NCI-H748 (cell line): ENCODE results near the gene PRDM10.
"Not testable (repeated sequence)": the region's sequence is repeated elsewhere in the genome, so short reads cannot be mapped to it uniquely, and the experiment has no call there.

Experiments
- DNase-seq: peaks from one replicate; lab custom pipeline; 2025; ENCODE audit not compliant: unreplicated experiment; lab: John Stamatoyannopoulos, UW

PRDM10 gene

GRCh38 chr11:129910360-129910759 lies 92.3 kb downstream of the PRDM10 start:
- DNase-seq = no peak

GRCh38 chr11:129905402-129905801 lies 97.2 kb downstream of the PRDM10 start:
- no peak for DNase-seq

DNA sequence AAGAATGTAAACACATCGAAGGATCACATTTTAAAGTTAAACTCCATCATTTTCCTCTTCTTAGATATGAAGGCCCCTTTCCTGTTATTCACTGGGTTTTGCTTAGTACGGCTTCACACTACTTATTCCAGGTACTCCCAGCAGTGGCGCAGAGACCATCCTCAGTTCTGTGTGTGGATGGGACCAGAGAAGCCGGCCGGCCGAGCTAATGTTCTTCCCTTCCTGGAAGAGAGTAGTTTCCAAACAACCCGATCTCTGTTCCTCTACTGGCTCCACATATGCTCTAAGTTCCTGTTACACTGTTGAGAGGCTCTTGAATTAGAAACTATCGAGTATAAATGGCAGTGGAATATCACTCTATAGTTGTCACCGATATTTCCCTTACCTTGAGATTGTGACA lies 106.6 kb downstream of the PRDM10 start:
- DNase-seq = no peak

GRCh38 chr11:129895126-129896041 lies 107.3 kb downstream of the PRDM10 start, which contains the start of gene NFRKB:
NFRKB (minus strand) TSS chr11:129895578; CDS start chr11:129892849, 2,729 bp downstream.
- peak; percentile 75 for DNase-seq

- DNase-seq = no peak
These were observed 108.1 kb downstream of the PRDM10 start for GRCh38 chr11:129894278-129895125.

DNA sequence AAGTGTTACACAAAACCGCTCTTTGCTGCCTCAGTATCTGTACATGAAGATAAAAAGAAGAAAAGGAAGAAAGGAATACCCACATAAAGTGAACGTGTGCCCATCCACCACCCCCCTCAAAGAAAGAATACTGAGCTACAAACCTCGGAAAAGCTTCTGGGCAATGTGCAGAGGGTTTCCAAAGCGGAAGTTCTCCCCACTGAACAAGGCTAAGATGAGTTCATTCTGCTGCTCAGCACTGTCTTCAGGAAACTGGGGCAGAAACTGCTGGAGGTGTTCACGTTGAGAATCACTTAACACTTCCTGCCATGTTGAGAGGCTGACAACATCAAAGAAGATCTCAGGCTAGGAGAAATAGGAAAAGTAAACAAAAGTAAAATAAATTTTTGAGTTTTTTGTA lies 114.2 kb downstream of the PRDM10 start:
- DNase-seq = no peak

DNA sequence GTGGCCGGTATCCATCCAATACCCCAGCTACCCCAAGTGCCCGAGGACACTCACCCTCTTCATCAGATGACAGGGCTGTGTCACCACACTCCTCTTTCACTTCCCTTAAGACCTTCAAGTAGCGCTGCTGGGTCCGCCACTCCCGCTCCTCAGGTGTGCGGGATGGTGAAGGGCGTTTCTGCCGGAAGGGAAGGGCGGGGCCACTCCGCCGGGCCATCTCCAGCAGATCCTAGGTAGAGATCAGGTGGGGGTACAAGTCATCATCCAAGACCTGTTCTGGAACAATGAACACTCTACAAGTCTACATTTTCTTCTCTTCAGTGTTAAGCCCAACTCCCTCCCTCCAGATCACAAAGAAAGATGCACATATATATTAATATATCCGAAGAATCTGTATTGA lies 117.3 kb downstream of the PRDM10 start:
- DNase-seq = no peak

- no peak for DNase-seq
These were observed 118.1 kb downstream of the PRDM10 start for GRCh38 chr11:129884581-129884980.

- DNase-seq = peak; percentile 9
These were observed 121.0 kb downstream of the PRDM10 start for GRCh38 chr11:129881570-129882170.

DNA sequence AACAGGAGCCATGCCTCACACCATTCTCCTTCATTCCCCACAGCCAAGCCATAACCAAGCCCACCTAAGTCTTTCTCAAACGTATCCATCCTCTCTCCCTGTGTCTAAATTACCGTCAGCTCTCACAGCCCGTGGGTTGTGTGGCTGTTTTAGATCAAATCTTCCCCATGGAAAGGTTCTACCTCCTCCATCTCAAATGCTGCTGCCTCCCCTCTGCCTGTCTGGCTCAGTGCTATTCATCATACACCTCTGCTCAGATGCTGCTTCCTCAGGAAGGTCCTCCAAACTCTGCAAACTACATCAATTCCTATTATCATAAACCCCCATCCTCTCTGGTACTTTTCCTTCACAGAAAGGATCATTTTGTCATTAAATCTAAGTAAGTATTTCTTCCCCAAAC lies 122.3 kb downstream of the PRDM10 start:
- no peak for DNase-seq

GRCh38 chr11:129871914-129872313 lies 130.7 kb downstream of the PRDM10 start:
- no peak for DNase-seq

DNA sequence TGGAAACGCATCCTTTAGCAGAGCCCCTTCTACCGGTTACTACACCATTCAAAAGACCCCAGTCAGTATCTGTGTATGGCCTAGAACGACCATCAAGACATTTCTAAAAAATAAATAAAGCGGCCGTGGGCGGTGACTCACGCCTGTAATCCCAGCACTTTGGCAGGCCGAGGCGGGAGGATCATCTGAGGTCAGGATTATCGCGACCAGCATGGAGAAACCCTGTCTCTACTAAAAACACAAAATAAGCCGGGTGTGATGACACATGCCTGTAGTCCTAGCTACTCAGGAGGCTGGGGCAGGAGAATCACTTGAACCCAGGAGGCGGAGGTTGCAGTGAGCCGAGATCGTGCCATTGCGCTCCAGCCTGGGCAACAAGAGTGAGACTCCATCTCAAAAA lies 134.0 kb downstream of the PRDM10 start:
- not testable (repeated sequence) for DNase-seq

- no peak for DNase-seq
These were observed 136.3 kb downstream of the PRDM10 start for GRCh38 chr11:129866311-129866710.

- no peak for DNase-seq
These were observed 136.9 kb downstream of the PRDM10 start for GRCh38 chr11:129865701-129866100.

GRCh38 chr11:129864811-129865210 lies 137.8 kb downstream of the PRDM10 start:
- no peak for DNase-seq

DNA sequence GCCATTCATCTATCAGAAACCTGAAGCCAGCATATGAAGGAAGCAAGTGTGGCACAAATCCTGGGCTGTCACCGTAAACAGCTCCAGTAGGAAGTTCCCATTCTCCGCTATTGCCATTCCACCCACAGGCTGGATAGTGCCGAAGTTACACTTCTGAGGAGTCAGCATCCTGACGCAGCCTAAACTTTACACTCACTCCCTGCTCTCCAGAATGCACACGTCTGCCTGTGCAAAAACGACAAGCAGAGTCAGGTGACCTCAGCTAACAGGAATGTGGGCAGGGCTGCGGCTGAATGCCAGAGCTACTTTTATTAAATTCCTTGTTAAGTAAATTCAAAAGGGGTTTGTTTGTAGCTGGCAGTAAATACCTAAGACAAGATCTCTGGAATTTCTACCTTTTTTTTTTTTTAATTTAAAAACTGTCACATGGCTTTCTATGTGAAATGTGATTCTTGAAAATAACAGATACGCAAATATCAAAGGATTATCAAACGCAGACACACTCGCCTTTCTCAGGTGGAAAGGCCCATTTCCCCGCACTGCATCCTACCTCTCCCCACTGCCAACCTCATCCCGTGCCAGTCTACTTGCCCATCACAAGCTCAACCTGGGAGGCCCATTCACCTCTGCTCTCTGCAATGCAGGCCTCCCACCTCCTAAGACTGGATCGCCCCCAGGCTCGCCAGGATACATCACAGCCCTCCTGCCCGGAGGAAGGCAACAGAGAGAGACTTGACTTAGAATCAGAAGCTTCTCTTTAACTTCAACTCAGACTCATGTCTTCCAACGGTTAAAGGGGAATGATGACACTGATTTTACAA lies 140.7 kb downstream of the PRDM10 start:
- no peak for DNase-seq

DNA sequence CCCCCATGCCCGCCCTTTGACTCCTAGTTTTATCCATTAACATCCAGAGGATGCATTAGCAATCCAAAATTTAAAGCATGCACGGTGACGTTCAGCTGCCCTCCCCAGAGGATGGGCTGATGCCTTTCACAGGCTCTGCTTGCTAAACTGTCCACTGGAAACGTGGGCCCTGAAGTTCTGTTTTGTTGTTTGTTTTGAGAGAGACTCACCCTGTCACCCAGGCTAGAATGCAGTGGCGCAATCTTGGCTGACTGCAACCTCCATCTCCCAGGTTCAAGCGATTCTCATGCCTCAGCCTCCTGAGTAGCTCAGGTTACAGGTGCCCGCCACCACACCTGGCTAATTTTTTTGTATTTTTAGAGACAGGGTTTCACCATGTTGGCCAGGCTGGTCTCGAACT lies 146.6 kb downstream of the PRDM10 start:
- no peak for DNase-seq

DNA sequence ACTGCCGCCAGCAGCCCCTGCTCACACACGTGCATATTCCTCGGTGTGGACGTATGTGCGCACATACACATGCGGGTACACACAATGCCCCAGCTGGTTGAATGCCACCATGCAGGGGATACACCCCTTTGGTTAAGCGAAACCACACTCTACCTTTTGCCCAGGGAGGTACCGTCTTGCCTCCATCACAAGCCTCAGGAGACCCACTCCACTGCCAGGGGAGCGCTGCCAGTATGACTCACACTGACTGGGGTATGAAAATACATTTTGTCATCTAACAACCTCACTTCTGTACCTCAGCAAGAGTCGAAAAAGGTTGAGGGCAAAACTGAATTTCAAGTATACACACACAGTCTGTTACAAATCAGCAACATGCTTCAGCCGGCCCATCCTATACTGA lies 147.5 kb downstream of the PRDM10 start:
- no peak for DNase-seq

GRCh38 chr11:129854232-129854805 lies 148.3 kb downstream of the PRDM10 start:
- peak; percentile 36 for DNase-seq

DNA sequence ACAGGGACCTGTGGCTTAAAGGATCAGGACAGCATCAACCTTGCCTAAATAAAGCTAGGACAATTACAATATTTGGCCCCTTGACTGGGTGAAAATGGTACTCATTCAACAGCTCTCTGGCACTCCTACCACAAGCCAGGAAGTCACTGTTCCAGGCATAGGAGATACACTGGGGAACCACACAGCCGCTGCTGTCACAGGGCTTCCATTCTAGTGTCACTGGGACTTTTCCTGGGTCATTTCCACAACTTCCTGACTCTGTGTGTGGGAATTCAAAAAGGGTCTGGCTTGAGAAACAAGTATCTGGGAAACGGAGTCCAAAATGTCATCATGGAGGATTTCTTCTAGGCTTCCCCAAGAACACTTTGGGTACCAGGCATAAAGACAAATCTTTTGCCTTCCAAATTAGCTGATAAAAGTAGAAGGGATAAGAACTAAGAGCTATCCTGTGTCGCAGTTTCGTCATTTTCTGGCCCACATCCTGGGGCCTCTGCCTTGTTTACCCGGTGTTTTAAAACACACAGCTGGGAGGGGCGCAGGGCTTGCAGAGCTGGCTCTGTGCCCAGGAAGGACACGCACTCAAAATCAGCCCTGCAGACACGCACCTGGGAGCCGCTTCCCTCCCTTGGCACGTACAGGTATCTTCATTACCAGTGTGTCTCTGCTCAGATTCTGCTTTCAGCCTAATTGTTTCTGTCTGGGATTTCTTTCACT lies 149.0 kb downstream of the PRDM10 start:
- DNase-seq = peak; percentile 95
